Naive thymus-derived CD4-positive, alpha-beta T cell (primary cell): ENCODE results near the gene GARIN5B. TPM values are rescaled to one million over a fixed set of nuclear protein-coding genes. Genes with fewer than 3 reads are reported as not detected.

ENCODE experiments used
- polyA plus RNA-seq, 2 donors: library from polyadenylated mRNA; unstranded; fragments of 300-500 nt; fragmentation: Illumina TruSeq; gene quantifications; one replicate each; pipeline ENCODE4 v1.2.3, GENCODE V29; 2021
- total RNA-seq, 6 experiments: library from RNA in 5 of 6; stranded (reverse) in 5 of 6; gene quantifications; 1 replicate in 5 of 6; 2 replicates in 1 of 6; pipeline ENCODE4 v1.2.3 and lab custom pipeline; 2021 to 2026

The GARIN5B gene
- total and polyA plus RNA-seq, 7 experiments from 2014 or later, result not detected

Other genes with a start within 250 kb of the GARIN5B start
- gene PPP1R12C, start 245.6 kb downstream of the GARIN5B start, total RNA-seq, result 100 to 1,000 TPM; 107 to 180 (median 144) TPM
- gene PPP1R12C, start 245.6 kb downstream of the GARIN5B start, polyA plus RNA-seq, result 1 to 10 TPM; 3.8 to 6.6 TPM
- gene TNNT1, start 214.1 kb downstream of the GARIN5B start, total RNA-seq, result 1 to 10 TPM in 2 of 5 experiments, under 1 TPM in 1, not detected in 2; 0.63 to 5.6 (median 1.4) TPM
- gene TNNT1, start 214.1 kb downstream of the GARIN5B start, polyA plus RNA-seq, result not detected
- gene TNNI3, start 205.5 kb downstream of the GARIN5B start, total RNA-seq, result not detected
- gene TNNI3, start 205.5 kb downstream of the GARIN5B start, polyA plus RNA-seq, result not detected
- gene DNAAF3, start 196.6 kb downstream of the GARIN5B start, total RNA-seq, result not detected
- not detected for gene DNAAF3, start 196.6 kb downstream of the GARIN5B start, polyA plus RNA-seq
- 1 to 10 TPM in 2 of 5 experiments, not detected in 3; 1.7 to 2.6 TPM for gene SYT5, start 183.0 kb downstream of the GARIN5B start, total RNA-seq
- not detected for gene SYT5, start 183.0 kb downstream of the GARIN5B start, polyA plus RNA-seq
- gene PTPRH, start 153.8 kb downstream of the GARIN5B start, total RNA-seq, result under 1 TPM in 1 of 5 experiments, not detected in 4; 0.56 TPM
- not detected for gene PTPRH, start 153.8 kb downstream of the GARIN5B start, polyA plus RNA-seq
- gene TMEM86B, start 134.5 kb downstream of the GARIN5B start, total RNA-seq, result 10 to 100 TPM; 10.4 to 24.1 (median 10.7) TPM
- gene TMEM86B, start 134.5 kb downstream of the GARIN5B start, polyA plus RNA-seq, result 1 to 10 TPM; 1.2 to 3.3 TPM
- gene PPP6R1, start 104.2 kb downstream of the GARIN5B start, total RNA-seq, result 100 to 1,000 TPM; 151 to 223 (median 168) TPM
- gene PPP6R1, start 104.2 kb downstream of the GARIN5B start, polyA plus RNA-seq, result 100 to 1,000 TPM in 1 of 2 donors, 10 to 100 TPM in 1; 39.3 to 103 TPM
- gene HSPBP1, start 83.2 kb downstream of the GARIN5B start, total RNA-seq, result 10 to 100 TPM; 15.0 to 30.0 (median 16.0) TPM
- 10 to 100 TPM; 35.4 to 44.7 TPM for gene HSPBP1, start 83.2 kb downstream of the GARIN5B start, polyA plus RNA-seq
- 1 to 10 TPM in 3 of 5 experiments, under 1 TPM in 2; 0.41 to 6.3 (median 3.4) TPM for gene BRSK1, start 79.3 kb downstream of the GARIN5B start, total RNA-seq
- not detected for gene BRSK1, start 79.3 kb downstream of the GARIN5B start, polyA plus RNA-seq
- gene TMEM150B, start 37.9 kb downstream of the GARIN5B start, total RNA-seq, result 10 to 100 TPM in 1 of 5 experiments, under 1 TPM in 3, not detected in 1; 0.44 to 10.3 (median 0.71) TPM
- not detected for gene TMEM150B, start 37.9 kb downstream of the GARIN5B start, polyA plus RNA-seq
- gene KMT5C, start 23.4 kb downstream of the GARIN5B start, total RNA-seq, result 10 to 100 TPM; 21.8 to 63.3 (median 27.2) TPM
- gene KMT5C, start 23.4 kb downstream of the GARIN5B start, polyA plus RNA-seq, result 1 to 10 TPM in 1 of 2 donors, under 1 TPM in 1; 0.84 to 2.9 TPM
- under 1 TPM in 2 of 5 experiments, not detected in 3; 0.37 to 0.49 TPM for gene COX6B2, start 8.5 kb downstream of the GARIN5B start, total RNA-seq
- gene COX6B2, start 8.5 kb downstream of the GARIN5B start, polyA plus RNA-seq, result not detected
- under 1 TPM in 2 of 5 experiments, not detected in 3; 0.58 to 0.69 TPM for gene IL11, start 7.2 kb upstream of the GARIN5B start, total RNA-seq
- not detected for gene IL11, start 7.2 kb upstream of the GARIN5B start, polyA plus RNA-seq
- gene TMEM190, start 13.6 kb upstream of the GARIN5B start, total RNA-seq, result not detected
- not detected for gene TMEM190, start 13.6 kb upstream of the GARIN5B start, polyA plus RNA-seq
- gene TMEM238, start 21.0 kb upstream of the GARIN5B start, total RNA-seq, result 10 to 100 TPM in 3 of 5 experiments, 1 to 10 TPM in 2; 9.3 to 15.7 (median 13.6) TPM
- gene TMEM238, start 21.0 kb upstream of the GARIN5B start, polyA plus RNA-seq, result under 1 TPM; 0.33 to 0.71 TPM
- 1,000 to 10,000 TPM; 2,549 to 3,799 (median 3,242) TPM for gene RPL28, start 22.7 kb upstream of the GARIN5B start, total RNA-seq
- 1,000 to 10,000 TPM in 1 of 2 donors, 100 to 1,000 TPM in 1; 740 to 1,050 TPM for gene RPL28, start 22.7 kb upstream of the GARIN5B start, polyA plus RNA-seq
- gene UBE2S, start 44.5 kb upstream of the GARIN5B start, total RNA-seq, result 100 to 1,000 TPM in 1 of 5 experiments, 10 to 100 TPM in 4; 15.3 to 141 (median 44.1) TPM
- 10 to 100 TPM; 15.8 to 20.4 TPM for gene UBE2S, start 44.5 kb upstream of the GARIN5B start, polyA plus RNA-seq
- not detected for gene SHISA7, start 80.0 kb upstream of the GARIN5B start, total RNA-seq
- not detected for gene SHISA7, start 80.0 kb upstream of the GARIN5B start, polyA plus RNA-seq
- gene ISOC2, start 98.4 kb upstream of the GARIN5B start, total RNA-seq, result 10 to 100 TPM in 3 of 5 experiments, 1 to 10 TPM in 2; 5.1 to 20.1 (median 11.3) TPM
- 10 to 100 TPM; 25.9 to 31.2 TPM for gene ISOC2, start 98.4 kb upstream of the GARIN5B start, polyA plus RNA-seq
- gene C19orf85, start 101.5 kb upstream of the GARIN5B start, total RNA-seq, result not detected
- not detected for gene C19orf85, start 101.5 kb upstream of the GARIN5B start, polyA plus RNA-seq
- 10 to 100 TPM in 2 of 5 experiments, 1 to 10 TPM in 3; 6.6 to 27.2 (median 9.0) TPM for gene ZNF628, start 113.4 kb upstream of the GARIN5B start, total RNA-seq
- gene ZNF628, start 113.4 kb upstream of the GARIN5B start, polyA plus RNA-seq, result 1 to 10 TPM in 1 of 2 donors, under 1 TPM in 1; 0.07 to 1.6 TPM
- 10 to 100 TPM in 1 of 5 experiments, 1 to 10 TPM in 4; 2.7 to 12.8 (median 7.5) TPM for gene NAT14, start 121.9 kb upstream of the GARIN5B start, total RNA-seq
- gene NAT14, start 121.9 kb upstream of the GARIN5B start, polyA plus RNA-seq, result 1 to 10 TPM; 1.7 to 3.3 TPM
- under 1 TPM; 0.21 to 0.48 (median 0.35) TPM for gene SSC5D, start 125.2 kb upstream of the GARIN5B start, total RNA-seq
- not detected for gene SSC5D, start 125.2 kb upstream of the GARIN5B start, polyA plus RNA-seq
- gene SBK2, start 173.9 kb upstream of the GARIN5B start, total RNA-seq, result not detected
- not detected for gene SBK2, start 173.9 kb upstream of the GARIN5B start, polyA plus RNA-seq
- gene SBK3, start 182.3 kb upstream of the GARIN5B start, total RNA-seq, result not detected
- not detected for gene SBK3, start 182.3 kb upstream of the GARIN5B start, polyA plus RNA-seq
- gene ZNF579, start 217.6 kb upstream of the GARIN5B start, total RNA-seq, result 10 to 100 TPM in 1 of 5 experiments, 1 to 10 TPM in 4; 6.1 to 11.0 (median 7.8) TPM
- gene ZNF579, start 217.6 kb upstream of the GARIN5B start, polyA plus RNA-seq, result 1 to 10 TPM in 1 of 2 donors, under 1 TPM in 1; 0.50 to 2.2 TPM
- 10 to 100 TPM in 4 of 5 experiments, 1 to 10 TPM in 1; 9.4 to 32.0 (median 16.1) TPM for gene FIZ1, start 236.3 kb upstream of the GARIN5B start, total RNA-seq
- 1 to 10 TPM; 3.3 to 6.5 TPM for gene FIZ1, start 236.3 kb upstream of the GARIN5B start, polyA plus RNA-seq
- 10 to 100 TPM; 13.3 to 32.1 (median 24.7) TPM for gene ZNF524, start 237.0 kb upstream of the GARIN5B start, total RNA-seq
- gene ZNF524, start 237.0 kb upstream of the GARIN5B start, polyA plus RNA-seq, result 10 to 100 TPM; 41.2 to 50.5 TPM
- gene ZNF865, start 242.4 kb upstream of the GARIN5B start, total RNA-seq, result 10 to 100 TPM; 13.8 to 22.7 (median 15.3) TPM
- under 1 TPM; 0.06 to 0.24 TPM for gene ZNF865, start 242.4 kb upstream of the GARIN5B start, polyA plus RNA-seq